OCI-LY7 (cell line): ENCODE measurements around the gene REST. TPM values are rescaled to one million over a fixed set of nuclear protein-coding genes. Genes with fewer than 3 reads are reported as not detected.

Source experiments
- BruUV-seq: library from RNA; stranded (reverse); fragments of 400-500 nt; replicated peaks from 2 replicates; lab custom pipeline; 2021; lab: Mats Ljungman, UMichigan
- CTCF ChIA-PET: fragments of 300-600 bp; sonication (Branson Sonifier 250); formaldehyde crosslinking; loops from one replicate; lab custom pipeline; 2022; ENCODE audit warnings: antibody characterized with exemption; ENCODE audit not compliant: unreplicated experiment; lab: Charles Lee
- POLR2A ChIA-PET: fragments of 300-600 bp; sonication (Branson Sonifier 250); formaldehyde crosslinking; loops from one replicate; lab custom pipeline; 2022; ENCODE audit warnings: antibody characterized with exemption; lab: Charles Lee
- DNase-seq: peaks from one replicate; pipeline ENCODE4 v3.0.0-alpha.2; 2015; ENCODE audit warnings: low spot score
- H2AFZ ChIP-seq: fragments of 200-600 bp; sonication (generic), shearing (Covaris generic); 2 replicates; pipeline ENCODE4 v1.6.1; 2014; ENCODE audit warnings: mild to moderate bottlenecking, antibody characterized with exemption, low read length, moderate library complexity
- H3K27ac ChIP-seq: fragments of 200-600 bp; sonication (generic); 2 replicates; pipeline ENCODE4 v1.5.1; 2014; ENCODE audit warnings: mixed run types, low read depth, mild to moderate bottlenecking, moderate library complexity, low read length, inconsistent platforms; ENCODE audit not compliant: poor library complexity, severe bottlenecking
- H3K36me3 ChIP-seq: fragments of 200-600 bp; sonication (generic); 2 replicates; pipeline ENCODE4 v1.6.1; 2014; ENCODE audit warnings: mild to moderate bottlenecking, antibody characterized with exemption, low read length, moderate library complexity, mixed read lengths; ENCODE audit not compliant: insufficient read depth
- H3K4me1 ChIP-seq: fragments of 200-600 bp; sonication (generic); 2 replicates; pipeline ENCODE4 v1.5.1; 2014; ENCODE audit warnings: mild to moderate bottlenecking, low read length; ENCODE audit not compliant: insufficient read depth, poor library complexity, severe bottlenecking
- H3K4me2 ChIP-seq: fragments of 200-600 bp; sonication (generic); 2 replicates; pipeline ENCODE4 v1.6.1; 2014; ENCODE audit warnings: mild to moderate bottlenecking, low read length
- H3K4me3 ChIP-seq: fragments of 200-600 bp; sonication (generic); 2 replicates; pipeline ENCODE4 v1.5.1; 2014; ENCODE audit warnings: mild to moderate bottlenecking, low read depth, low read length; ENCODE audit not compliant: poor library complexity, severe bottlenecking
- H3K79me2 ChIP-seq: fragments of 200-600 bp; sonication (generic); 2 replicates; pipeline ENCODE4 v1.6.1; 2016; ENCODE audit warnings: low read depth, mild to moderate bottlenecking, low read length, moderate library complexity, mixed read lengths; ENCODE audit not compliant: insufficient read depth
- H3K9me2 ChIP-seq: fragments of 200-600 bp; sonication (generic); 2 replicates; pipeline ENCODE4 v1.6.1; 2016; ENCODE audit warnings: mild to moderate bottlenecking, low read length, mixed read lengths; ENCODE audit not compliant: insufficient read depth
- H3K9me3 ChIP-seq: fragments of 200-600 bp; sonication (generic); 2 replicates; pipeline ENCODE4 v1.6.1; 2014; ENCODE audit warnings: mild to moderate bottlenecking, mixed run types, low read length, mixed read lengths
- H4K20me1 ChIP-seq: fragments of 200-600 bp; sonication (generic); 2 replicates; pipeline ENCODE4 v1.6.1; 2014; ENCODE audit warnings: mild to moderate bottlenecking, antibody characterized with exemption, low read length, moderate library complexity, mixed read lengths; ENCODE audit not compliant: insufficient read depth
- CTCF ChIP-seq: fragments of 200-600 bp; sonication (generic); conservative IDR thresholded peaks from 2 replicates; pipeline ENCODE4 v1.5.1; 2014; ENCODE audit warnings: mild to moderate bottlenecking, antibody characterized with exemption, low read length, moderate library complexity, mixed read lengths
- EZH2phosphoT487 ChIP-seq: fragments of 200-600 bp; sonication (generic); IDR thresholded peaks from 2 replicates; pipeline ENCODE4 v1.6.1; 2018; ENCODE audit warnings: low read depth, borderline replicate concordance, mild to moderate bottlenecking, mixed run types, antibody characterized with exemption, low read length, moderate library complexity, mixed read lengths
- intact Hi-C: fragments of 100-400 bp; cut with micrococcal nuclease; formaldehyde crosslinking; loops from one replicate; pipeline ENCODE4 v1.10.0; 2022; ENCODE audit not compliant: unreplicated experiment
- total RNA-seq, 2 experiments: library from RNA; depleted of rRNA in 1 of 2; stranded (reverse); fragments of >200 nt in 1 of 2; shearing (Covaris generic) in 1 of 2; gene quantifications; 2 replicates each; pipeline ENCODE4 v1.2.3, GENCODE V29; 2014 to 2022

REST gene
- total RNA-seq, 2 experiments from 2014 or later: 27.3 to 39.2 TPM

GRCh38 chr4:56972389-56972788 is 64.7 kb downstream of the REST start:
- H3K27ac ChIP-seq: no peak overlapping the region
- BruUV-seq: no TSS peak
- no peak overlapping the region for H3K4me3 ChIP-seq
- CTCF ChIA-PET: no interaction called here
- peaks cover 9% of the 10 kb centered on the region for H3K4me1 ChIP-seq
- peaks cover 90% of the 10 kb centered on the region for H3K36me3 ChIP-seq
- H3K9me2 ChIP-seq: no peaks in the 10 kb centered on the region
- H3K79me2 ChIP-seq: peaks cover 51% of the 10 kb centered on the region
- POLR2A ChIA-PET: interaction anchor here (8.5 kb wide), 1 partner anchor 8 kb away, joined by 53 read pairs; no protein-coding TSS in a partner anchor
- intact Hi-C loops: loop anchor here (10.0 kb wide), 2 partner anchors 588 to 928 kb away; partner anchors contain the start of gene AASDH
- H3K9me3 ChIP-seq: peaks cover 19% of the 10 kb centered on the region
- no peak for TF ChIP-seq EZH2phosphoT487
- TF ChIP-seq CTCF: no peak
- DNase-seq: no peak
- peaks cover 11% of the 10 kb centered on the region; the same call in 1 of the 2 replicates for H4K20me1 ChIP-seq
- H2AFZ ChIP-seq: no peak overlapping the region
- H3K4me2 ChIP-seq: no peak overlapping the region

GRCh38 chr4:56972809-56973208 is 65.1 kb downstream of the REST start:
- Histone ChIP-seq H3K4me3 (no peak overlapping the region), H3K9me3 (peaks cover 19% of the 10 kb centered on the region), H3K79me2 (peaks cover 51% of the 10 kb centered on the region), H4K20me1 (peaks cover 11% of the 10 kb centered on the region; the same call in 1 of the 2 replicates), H3K36me3 (peaks cover 85% of the 10 kb centered on the region), H3K9me2 (no peaks in the 10 kb centered on the region), H2AFZ (no peak overlapping the region), H3K4me2 (no peak overlapping the region), H3K27ac (no peak overlapping the region), H3K4me1 (peaks cover 9% of the 10 kb centered on the region)
- BruUV-seq: no TSS peak
- TF ChIP-seq EZH2phosphoT487 (no peak), CTCF (no peak)
- intact Hi-C loops: loop anchor here (10.0 kb wide), 2 partner anchors 588 to 928 kb away; partner anchors contain the start of gene AASDH
- ChIA-PET POLR2A (interaction anchor here (8.5 kb wide), 1 partner anchor 8 kb away, joined by 53 read pairs; no protein-coding TSS in a partner anchor), CTCF (no interaction called here)
- no peak for DNase-seq

- H3K36me3 ChIP-seq: peaks cover 80% of the 10 kb centered on the region
- POLR2A ChIA-PET: interaction anchor here (8.5 kb wide), 1 partner anchor 9 kb away, joined by 53 read pairs; no protein-coding TSS in a partner anchor
Measured at GRCh38 chr4:56973336-56973735, 65.6 kb downstream of the REST start.

More at GRCh38 chr4:56973336-56973735, 65.6 kb downstream of the REST start:
- H3K9me2 ChIP-seq: no peaks in the 10 kb centered on the region
- H3K27ac ChIP-seq: no peak overlapping the region
- peaks cover 11% of the 10 kb centered on the region; the same call in 1 of the 2 replicates for H4K20me1 ChIP-seq
- H3K4me3 ChIP-seq: no peak overlapping the region
- H2AFZ ChIP-seq: no peak overlapping the region
- peaks cover 52% of the 10 kb centered on the region for H3K79me2 ChIP-seq
- CTCF ChIA-PET: no interaction called here
- BruUV-seq: no TSS peak
- DNase-seq: no peak
- H3K9me3 ChIP-seq: peaks cover 19% of the 10 kb centered on the region
- intact Hi-C loops: loop anchor here (10.0 kb wide), 2 partner anchors 589 to 929 kb away; partner anchors contain the start of gene AASDH
- TF ChIP-seq EZH2phosphoT487: no peak
- no peak for TF ChIP-seq CTCF
- no peak overlapping the region for H3K4me2 ChIP-seq
- peaks cover 9% of the 10 kb centered on the region for H3K4me1 ChIP-seq
